ENCODE data around the gene SLC2A4RG. TPM values are rescaled to one million over a fixed set of nuclear protein-coding genes. Genes with fewer than 3 reads are reported as not detected.

Gene SLC2A4RG
- total RNA-seq, 4 donors from 2014 or later, result 10.5 to 120 (median 41.0) TPM

GRCh38 chr20:63769891-63770474, 30.4 kb downstream of the SLC2A4RG start:
- no peak for DNase-seq
- no peak overlapping the region for H3K27ac ChIP-seq
- no peak for TF ChIP-seq POLR2A (IDR thresholded peaks at IDR 0.05)
- intact Hi-C loops (cut with DNase I; ENCODE audit: low total_unique reads), result no loop called here
- H3K4me1 ChIP-seq, result no peaks in the 10 kb centered on the region
- no peaks in the 10 kb centered on the region for H3K27me3 ChIP-seq
- no peak overlapping the region for H3K4me3 ChIP-seq
- no peaks in the 10 kb centered on the region for H3K9me3 ChIP-seq
- no peaks in the 10 kb centered on the region for H3K36me3 ChIP-seq

GRCh38 chr20:63771046-63771707, 31.6 kb downstream of the SLC2A4RG start:
- no peaks in the 10 kb centered on the region for H3K27me3 ChIP-seq
- H3K4me1 ChIP-seq, result no peaks in the 10 kb centered on the region
- H3K27ac ChIP-seq, result no peak overlapping the region
- H3K4me3 ChIP-seq, result no peak overlapping the region
- H3K36me3 ChIP-seq, result no peaks in the 10 kb centered on the region
- no peak for TF ChIP-seq CTCF (IDR thresholded peaks at IDR 0.05)
- no peak for TF ChIP-seq POLR2A (IDR thresholded peaks at IDR 0.05)
- no peak for DNase-seq
- intact Hi-C loops (cut with DNase I; ENCODE audit: low total_unique reads), result no loop called here
- H3K9me3 ChIP-seq, result no peaks in the 10 kb centered on the region

- TF ChIP-seq CTCF (IDR thresholded peaks at IDR 0.05), result no peak
- no peak for TF ChIP-seq POLR2A (IDR thresholded peaks at IDR 0.05)
- Histone ChIP-seq H3K4me3 (no peak overlapping the region), H3K27me3 (no peaks in the 10 kb centered on the region), H3K9me3 (no peaks in the 10 kb centered on the region), H3K27ac (no peak overlapping the region), H3K4me1 (no peaks in the 10 kb centered on the region), H3K36me3 (no peaks in the 10 kb centered on the region)
- no peak for DNase-seq
- intact Hi-C loops (cut with DNase I; ENCODE audit: low total_unique reads), result no loop called here
Measured at GRCh38 chr20:63772781-63773518, 33.4 kb downstream of the SLC2A4RG start.

- Histone ChIP-seq H3K4me3 (no peak overlapping the region), H3K36me3 (no peaks in the 10 kb centered on the region), H3K27me3 (no peaks in the 10 kb centered on the region), H3K9me3 (no peaks in the 10 kb centered on the region), H3K27ac (no peak overlapping the region), H3K4me1 (no peaks in the 10 kb centered on the region)
- intact Hi-C loops (cut with DNase I; ENCODE audit: low total_unique reads), result no loop called here
- no peak for DNase-seq
- TF ChIP-seq POLR2A (IDR thresholded peaks at IDR 0.05) (no peak), CTCF (IDR thresholded peaks at IDR 0.05) (no peak)
Measured at GRCh38 chr20:63773571-63774241, 34.1 kb downstream of the SLC2A4RG start.

DNA sequence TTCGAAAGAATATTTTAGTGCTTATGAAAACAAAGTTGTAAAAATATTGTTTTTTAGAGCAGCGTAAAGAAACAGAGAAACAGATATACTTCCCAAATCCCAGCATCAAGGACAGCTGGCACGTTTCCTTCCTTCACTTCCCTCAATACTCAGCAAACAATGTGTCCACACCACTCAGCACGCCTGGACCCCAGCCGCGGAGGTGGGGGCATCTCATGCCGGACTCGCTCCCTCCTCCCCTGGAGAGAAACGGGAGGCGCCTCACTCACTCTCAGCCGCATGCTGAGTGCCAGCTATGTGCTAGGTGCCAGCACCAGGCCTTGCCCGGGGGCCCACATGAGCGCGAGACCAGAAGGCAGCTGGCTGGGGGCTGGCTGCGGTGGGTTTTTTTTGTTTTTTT, 34.7 kb downstream of the SLC2A4RG start:
- no peaks in the 10 kb centered on the region for H3K4me1 ChIP-seq
- no peaks in the 10 kb centered on the region for H3K27me3 ChIP-seq
- H3K4me3 ChIP-seq, result no peak overlapping the region
- intact Hi-C loops (cut with DNase I; ENCODE audit: low total_unique reads), result no loop called here
- H3K36me3 ChIP-seq, result no peaks in the 10 kb centered on the region
- H3K27ac ChIP-seq, result no peak overlapping the region
- H3K9me3 ChIP-seq, result no peaks in the 10 kb centered on the region
- no peak for DNase-seq
- TF ChIP-seq POLR2A (IDR thresholded peaks at IDR 0.05), result no peak
- TF ChIP-seq CTCF (IDR thresholded peaks at IDR 0.05), result no peak
